ENCODE measurements around the gene PRODH2.
"Not testable (repeated sequence)": the region's sequence is repeated elsewhere in the genome, so short reads cannot be mapped to it uniquely, and the experiment has no call there.

PRODH2 gene

GRCh38 chr19:35796645-35797542, 15.8 kb downstream of the PRODH2 start:
- DNase-seq, result no peak

DNA sequence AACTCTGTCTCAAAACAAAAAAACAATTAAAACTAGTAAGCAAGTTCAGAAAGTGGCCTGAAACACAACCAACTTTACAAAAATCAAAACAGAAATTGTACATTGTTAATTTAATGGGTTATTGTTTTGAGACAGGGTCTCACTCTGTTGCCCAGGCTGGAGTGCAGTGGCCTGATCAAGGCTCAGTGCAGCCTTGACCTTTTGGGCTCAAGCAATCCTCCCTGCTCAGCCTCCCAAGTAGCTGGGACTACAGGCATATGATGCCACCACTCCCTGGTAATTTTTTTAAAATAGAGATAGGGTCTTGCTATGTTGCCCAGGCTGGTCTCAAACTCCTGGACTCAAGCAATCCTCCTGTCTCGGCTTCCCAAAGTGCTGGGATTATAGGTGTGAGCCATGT, 17.1 kb downstream of the PRODH2 start:
- DNase-seq, result not testable (repeated sequence)

GRCh38 chr19:35793381-35794165, 19.1 kb downstream of the PRODH2 start:
- no peak for DNase-seq

DNA sequence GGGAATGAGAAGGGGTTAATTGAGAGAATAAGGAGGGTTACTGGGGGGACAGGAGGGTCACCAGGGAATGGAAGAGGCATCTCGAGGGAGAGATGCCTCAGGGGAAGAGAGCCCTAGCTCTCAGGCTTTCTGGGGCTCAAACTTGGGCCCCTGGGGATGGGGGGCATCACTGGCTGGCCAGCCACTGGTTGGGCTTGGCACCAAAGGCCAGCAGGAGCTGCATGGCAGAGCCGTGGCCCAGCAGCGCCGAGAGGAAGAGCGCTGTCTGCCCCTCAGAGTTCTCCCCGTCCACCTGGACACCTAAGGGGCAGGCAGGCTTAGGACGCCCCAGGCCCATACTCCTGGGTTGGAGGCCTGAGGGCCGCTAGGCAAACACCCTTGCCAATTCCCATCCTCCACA, 19.8 kb downstream of the PRODH2 start:
- no peak for DNase-seq

DNA sequence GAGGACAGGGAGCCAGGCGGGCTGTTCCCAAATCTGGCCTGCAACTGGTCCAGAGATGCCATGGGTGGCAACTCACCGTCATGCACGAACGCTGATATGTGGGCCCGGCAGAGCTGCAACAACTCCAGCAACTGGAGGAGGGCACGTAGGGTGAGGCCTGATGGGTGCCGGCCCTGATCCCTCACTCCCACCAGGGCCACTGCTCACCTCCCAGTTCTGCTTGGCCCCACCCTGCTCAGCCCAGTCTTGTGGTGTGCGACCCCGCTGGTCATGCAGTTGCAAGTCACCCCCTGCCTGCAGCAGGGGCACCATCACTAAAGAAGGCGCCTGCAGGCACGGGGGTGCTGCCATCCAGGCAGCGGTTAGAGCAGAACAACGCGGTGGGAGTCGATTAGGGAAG, 20.3 kb downstream of the PRODH2 start:
- no peak for DNase-seq

GRCh38 chr19:35791814-35792279, 20.8 kb downstream of the PRODH2 start:
- DNase-seq, result no peak

- no peak for DNase-seq
These were observed 21.4 kb downstream of the PRODH2 start for GRCh38 chr19:35790981-35791813.

DNA sequence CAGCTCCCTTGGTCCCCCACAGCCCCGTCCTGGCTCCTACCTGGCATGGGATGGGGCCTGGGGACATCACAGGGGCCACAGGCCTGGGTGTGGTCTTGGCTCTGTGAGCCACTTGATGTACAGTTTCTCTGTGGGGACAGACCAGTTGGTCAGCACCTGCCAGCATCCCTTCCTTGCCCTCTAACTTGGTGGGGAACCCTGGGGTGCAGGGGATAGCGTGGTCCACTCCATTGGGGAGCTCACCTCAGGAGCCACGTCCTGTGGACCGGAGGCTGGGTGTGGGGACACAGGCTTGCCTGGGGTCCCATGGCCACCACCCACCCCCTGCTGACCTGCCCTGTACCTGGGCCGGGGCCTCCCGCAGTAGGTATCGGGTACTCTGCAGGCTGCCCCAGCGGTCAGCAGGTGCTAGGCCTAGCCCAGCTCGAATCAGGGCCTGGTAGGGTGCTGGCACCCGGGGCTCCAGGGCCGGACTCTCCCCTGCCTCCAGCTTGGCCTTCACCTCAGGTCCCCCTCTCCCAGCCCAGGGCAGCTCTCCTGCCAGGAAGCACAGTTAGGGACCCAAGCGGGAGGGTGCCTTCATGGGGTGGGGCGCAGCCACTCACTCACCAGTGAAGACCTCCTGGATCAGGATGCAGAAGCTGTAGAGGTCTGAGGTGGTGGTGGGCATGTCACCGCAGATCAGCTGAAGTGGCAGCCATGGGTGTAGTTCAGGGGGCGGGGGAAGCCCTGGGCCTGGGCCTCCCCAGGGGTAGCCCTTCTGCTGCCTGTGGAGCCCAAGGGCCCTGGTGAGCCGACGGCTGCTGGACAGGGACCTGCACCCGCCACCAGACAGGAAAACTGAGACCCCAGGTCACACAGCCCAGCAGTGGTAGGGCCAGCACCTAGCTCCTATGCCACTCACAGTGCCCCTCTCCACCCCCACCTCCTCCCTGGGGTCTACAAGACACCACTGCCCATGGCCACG, 22.4 kb downstream of the PRODH2 start:
- no peak for DNase-seq

- DNase-seq, result no peak
These were observed 23.3 kb downstream of the PRODH2 start for GRCh38 chr19:35789195-35789977.

- DNase-seq, result no peak
These were observed 24.3 kb downstream of the PRODH2 start for GRCh38 chr19:35788205-35788960.

DNA sequence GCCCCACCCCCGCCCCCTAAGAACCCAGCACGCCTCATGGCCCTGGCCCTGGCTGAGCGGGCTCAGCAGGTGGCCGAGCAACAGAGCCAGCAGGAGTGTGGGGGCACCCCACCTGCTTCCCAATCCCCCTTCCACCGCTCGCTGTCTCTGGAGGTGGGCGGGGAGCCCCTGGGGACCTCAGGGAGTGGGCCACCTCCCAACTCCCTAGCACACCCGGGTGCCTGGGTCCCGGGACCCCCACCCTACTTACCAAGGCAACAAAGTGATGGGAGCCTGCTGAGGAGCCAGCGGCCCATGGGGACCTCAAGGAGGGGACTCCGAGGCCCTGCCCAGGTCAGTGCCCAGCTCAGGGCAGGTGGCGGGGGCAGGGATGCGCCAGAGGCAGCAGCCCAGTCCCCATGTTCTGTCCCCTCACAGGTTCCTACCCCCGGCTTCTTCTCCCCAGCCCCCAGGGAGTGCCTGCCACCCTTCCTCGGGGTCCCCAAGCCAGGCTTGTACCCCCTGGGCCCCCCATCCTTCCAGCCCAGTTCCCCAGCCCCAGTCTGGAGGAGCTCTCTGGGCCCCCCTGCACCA, 25.3 kb downstream of the PRODH2 start:
- DNase-seq, result no peak

DNA sequence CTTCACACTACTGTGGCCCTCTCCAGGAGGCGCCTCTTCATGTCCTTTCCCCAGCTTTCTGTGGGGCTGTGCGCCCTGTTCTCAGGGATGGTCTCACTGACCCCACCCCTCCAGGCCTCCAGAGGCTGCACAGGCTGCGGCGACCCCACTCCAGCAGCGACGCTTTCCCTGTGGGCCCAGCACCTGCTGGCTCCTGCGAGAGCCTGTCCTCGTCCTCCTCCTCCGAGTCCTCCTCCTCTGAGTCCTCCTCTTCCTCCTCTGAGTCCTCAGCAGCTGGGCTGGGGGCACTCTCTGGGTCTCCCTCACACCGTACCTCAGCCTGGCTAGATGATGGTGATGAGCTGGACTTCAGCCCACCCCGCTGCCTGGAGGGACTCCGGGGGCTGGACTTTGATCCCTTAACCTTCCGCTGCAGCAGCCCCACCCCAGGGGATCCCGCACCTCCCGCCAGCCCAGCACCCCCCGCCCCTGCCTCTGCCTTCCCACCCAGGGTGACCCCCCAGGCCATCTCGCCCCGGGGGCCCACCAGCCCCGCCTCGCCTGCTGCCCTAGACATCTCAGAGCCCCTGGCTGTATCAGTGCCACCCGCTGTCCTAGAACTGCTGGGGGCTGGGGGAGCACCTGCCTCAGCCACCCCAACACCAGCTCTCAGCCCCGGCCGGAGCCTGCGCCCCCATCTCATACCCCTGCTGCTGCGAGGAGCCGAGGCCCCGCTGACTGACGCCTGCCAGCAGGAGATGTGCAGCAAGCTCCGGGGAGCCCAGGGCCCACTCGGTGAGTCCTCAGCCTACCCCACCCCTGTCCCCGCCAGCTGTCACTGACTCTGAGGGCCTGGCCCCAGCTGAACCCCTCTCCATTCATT, 26.1 kb downstream of the PRODH2 start:
- DNase-seq, result no peak

DNA sequence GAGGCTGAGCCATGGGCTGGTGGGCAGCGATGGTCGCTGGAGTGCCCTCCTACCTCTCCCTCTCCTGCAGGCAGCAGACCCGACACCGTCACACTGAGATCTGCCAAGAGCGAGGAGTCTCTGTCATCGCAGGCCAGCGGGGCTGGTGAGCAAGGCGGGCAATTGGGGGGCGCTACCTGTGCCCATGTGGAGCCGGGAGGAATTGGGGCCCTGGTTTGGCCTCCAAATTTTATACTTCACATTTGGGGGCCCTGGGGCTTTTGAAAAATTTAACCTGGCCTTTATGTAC, 27.4 kb downstream of the PRODH2 start:
- no peak for DNase-seq

- DNase-seq, result no peak
These were observed 27.9 kb downstream of the PRODH2 start for GRCh38 chr19:35784503-35785338.

GRCh38 chr19:35783469-35784434, 28.9 kb downstream of the PRODH2 start:
- DNase-seq, result no peak

- no peak for DNase-seq
These were observed 30.1 kb downstream of the PRODH2 start for GRCh38 chr19:35782589-35782988.

GRCh38 chr19:35781650-35782049, 31.0 kb downstream of the PRODH2 start:
- DNase-seq, result no peak

Measured in activated effector memory CD4-positive, alpha-beta T cell treated with anti-CD3 and anti-CD28 coated beads, Interleukin-2, amount 50 U/mL, for 16 hours (primary cell).